IPS-18c (cell line): ENCODE data around the gene VIPR2.
"Not testable (repeated sequence)": the region's sequence is repeated elsewhere in the genome, so short reads cannot be mapped to it uniquely, and the experiment has no call there.

Experiments used
- H3K4me3 ChIP-seq: 2 replicates; pipeline ENCODE4 v1.7.0; 2013; ENCODE audit warnings: low read depth, mild to moderate bottlenecking, low read length, moderate library complexity; ENCODE audit not compliant: insufficient read depth
- H3K9me3 ChIP-seq: one replicate; pipeline ENCODE4 v1.6.1; 2013; ENCODE audit warnings: mild to moderate bottlenecking, low read length, moderate library complexity; ENCODE audit not compliant: control insufficient read depth, insufficient read depth

Gene VIPR2

GRCh38 chr7:158992759-158993158 is 151.9 kb downstream of the VIPR2 start:
- Histone ChIP-seq H3K9me3 (peaks cover 4% of the 10 kb centered on the region), H3K4me3 (no peak overlapping the region)

- H3K4me3 ChIP-seq: no peak overlapping the region
- peaks cover 4% of the 10 kb centered on the region for H3K9me3 ChIP-seq
Measured at GRCh38 chr7:158991824-158992621, 152.6 kb downstream of the VIPR2 start.

DNA sequence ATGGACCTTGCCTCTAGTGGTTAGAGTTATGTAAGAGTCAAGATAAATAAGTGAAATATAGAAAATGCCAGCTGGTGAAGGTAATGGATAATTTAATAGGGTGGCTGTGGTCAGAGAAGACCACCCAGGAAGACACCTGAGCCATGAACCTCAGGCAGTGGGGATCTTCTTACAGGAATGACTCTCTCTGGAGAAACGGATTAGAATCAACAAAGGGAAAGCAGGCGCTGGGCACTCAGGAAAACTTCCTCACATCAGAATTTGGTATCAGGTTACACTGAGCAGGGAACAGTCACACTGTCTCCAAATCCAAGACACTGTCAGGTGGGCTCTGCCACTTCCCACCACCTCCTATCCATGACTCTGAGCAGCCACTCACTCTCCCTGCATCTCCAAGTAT is 155.7 kb downstream of the VIPR2 start:
- H3K4me3 ChIP-seq: no peak overlapping the region
- H3K9me3 ChIP-seq: peaks cover 8% of the 10 kb centered on the region

DNA sequence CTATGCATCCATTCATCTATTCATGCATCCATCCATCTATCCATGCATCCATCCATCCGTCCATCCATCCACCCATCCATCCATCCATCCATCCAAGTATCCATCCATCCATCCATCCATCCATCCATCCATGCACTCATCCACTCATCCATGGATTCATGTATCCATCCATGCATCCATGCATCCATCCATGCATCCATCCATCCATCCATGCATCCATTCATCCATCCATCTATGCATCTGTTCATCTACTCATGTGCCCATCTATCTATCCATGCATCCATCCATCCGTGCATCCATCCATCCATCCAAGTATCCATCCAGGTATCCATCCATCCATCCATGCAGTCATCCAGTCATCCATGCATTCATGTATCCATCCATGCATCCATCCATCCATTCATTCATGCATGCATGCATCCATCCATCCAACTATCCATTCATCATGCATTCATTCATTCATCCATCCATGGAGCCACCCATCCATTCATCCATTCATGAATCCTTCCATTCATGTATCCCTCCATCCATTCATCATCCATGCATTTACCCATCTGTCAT is 156.3 kb downstream of the VIPR2 start:
- peaks cover 13% of the 10 kb centered on the region for H3K9me3 ChIP-seq
- H3K4me3 ChIP-seq: no peak overlapping the region

- Histone ChIP-seq H3K9me3 (peaks cover 18% of the 10 kb centered on the region), H3K4me3 (no peak overlapping the region)
Measured at GRCh38 chr7:158987691-158988090, 157.0 kb downstream of the VIPR2 start.

- Histone ChIP-seq H3K4me3 (no peak overlapping the region), H3K9me3 (peaks cover 27% of the 10 kb centered on the region)
Measured at GRCh38 chr7:158985583-158985982, 159.1 kb downstream of the VIPR2 start.

DNA sequence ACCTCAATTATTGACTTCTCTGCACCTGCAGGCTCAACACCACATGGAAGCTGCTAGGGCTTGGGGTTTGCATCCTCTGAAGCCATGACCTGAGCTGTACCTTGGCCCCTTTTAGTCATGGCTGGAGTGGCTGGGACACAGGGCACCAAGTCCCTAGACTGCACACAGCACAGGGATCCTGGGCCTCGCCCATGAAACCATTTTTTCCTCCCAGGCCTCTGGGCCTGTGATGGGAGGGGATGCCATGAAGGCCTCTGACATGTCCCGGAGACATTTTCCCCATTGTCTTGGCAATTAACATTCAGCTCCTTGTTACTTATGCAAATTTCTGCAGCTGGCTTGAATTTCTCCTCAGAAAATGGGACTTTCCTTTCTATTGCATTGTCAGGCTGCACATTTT is 160.7 kb downstream of the VIPR2 start:
- peaks cover 31% of the 10 kb centered on the region for H3K9me3 ChIP-seq
- H3K4me3 ChIP-seq: not testable (repeated sequence)

DNA sequence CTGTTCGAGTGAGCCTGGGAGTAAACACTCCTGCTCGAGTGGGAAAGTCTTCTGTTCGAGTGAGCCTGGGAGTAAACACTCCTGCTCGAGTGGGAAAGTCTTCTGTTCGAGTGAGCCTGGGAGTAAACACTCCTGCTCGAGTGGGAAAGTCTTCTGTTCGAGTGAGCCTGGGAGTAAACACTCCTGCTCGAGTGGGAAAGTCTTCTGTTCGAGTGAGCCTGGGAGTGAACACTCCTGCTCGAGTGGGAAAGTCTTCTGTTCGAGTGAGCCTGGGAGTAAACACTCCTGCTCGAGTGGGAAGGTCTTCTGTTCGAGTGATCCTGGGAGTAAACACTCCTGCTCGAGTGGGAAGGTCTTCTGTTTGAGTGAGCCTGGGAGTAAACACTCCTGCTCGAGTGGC is 162.6 kb downstream of the VIPR2 start:
- peaks cover 31% of the 10 kb centered on the region for H3K9me3 ChIP-seq

GRCh38 chr7:158979635-158980351 is 164.9 kb downstream of the VIPR2 start:
- Histone ChIP-seq H3K9me3 (peaks cover 31% of the 10 kb centered on the region), H3K4me3 (no peak overlapping the region)

More for the DNA sequence above, 162.6 kb downstream of the VIPR2 start:
- H3K4me3 ChIP-seq: not testable (repeated sequence)

DNA sequence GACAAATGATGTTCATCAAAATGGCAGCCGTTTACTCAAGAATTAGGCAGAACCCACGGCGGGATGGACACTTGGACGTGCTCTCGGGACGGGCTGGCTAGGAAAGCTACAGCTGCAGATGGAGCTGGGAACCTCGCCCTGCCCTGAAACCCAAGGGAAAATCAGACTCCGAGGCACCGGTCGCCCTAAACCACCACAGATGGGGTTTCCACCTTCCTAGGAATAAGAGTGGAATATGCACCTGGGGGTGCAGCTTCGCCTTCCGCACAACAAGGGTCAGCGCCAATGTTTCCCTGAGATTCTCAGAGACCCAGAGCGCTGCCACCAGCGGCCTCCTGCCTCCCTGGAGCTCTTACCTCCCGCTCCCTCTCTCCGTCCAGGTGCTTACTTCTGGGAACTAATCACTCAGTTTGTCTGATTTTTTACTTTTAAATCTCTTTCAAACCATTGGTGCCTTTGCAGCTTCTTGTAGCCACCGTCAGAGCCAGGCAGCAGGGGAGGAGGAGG is 165.6 kb downstream of the VIPR2 start:
- peaks cover 25% of the 10 kb centered on the region for H3K9me3 ChIP-seq
- H3K4me3 ChIP-seq: no peak overlapping the region
